GM19193 (cell line): Measurements from ENCODE around the gene PMEPA1.

Experiments
- POLR2A ChIP-seq: IDR thresholded peaks from 4 replicates; pipeline ENCODE4 v1.6.1; 2011; ENCODE audit not compliant: insufficient read depth, insufficient read length; ENCODE audit errors: extremely low read depth

Gene PMEPA1

DNA sequence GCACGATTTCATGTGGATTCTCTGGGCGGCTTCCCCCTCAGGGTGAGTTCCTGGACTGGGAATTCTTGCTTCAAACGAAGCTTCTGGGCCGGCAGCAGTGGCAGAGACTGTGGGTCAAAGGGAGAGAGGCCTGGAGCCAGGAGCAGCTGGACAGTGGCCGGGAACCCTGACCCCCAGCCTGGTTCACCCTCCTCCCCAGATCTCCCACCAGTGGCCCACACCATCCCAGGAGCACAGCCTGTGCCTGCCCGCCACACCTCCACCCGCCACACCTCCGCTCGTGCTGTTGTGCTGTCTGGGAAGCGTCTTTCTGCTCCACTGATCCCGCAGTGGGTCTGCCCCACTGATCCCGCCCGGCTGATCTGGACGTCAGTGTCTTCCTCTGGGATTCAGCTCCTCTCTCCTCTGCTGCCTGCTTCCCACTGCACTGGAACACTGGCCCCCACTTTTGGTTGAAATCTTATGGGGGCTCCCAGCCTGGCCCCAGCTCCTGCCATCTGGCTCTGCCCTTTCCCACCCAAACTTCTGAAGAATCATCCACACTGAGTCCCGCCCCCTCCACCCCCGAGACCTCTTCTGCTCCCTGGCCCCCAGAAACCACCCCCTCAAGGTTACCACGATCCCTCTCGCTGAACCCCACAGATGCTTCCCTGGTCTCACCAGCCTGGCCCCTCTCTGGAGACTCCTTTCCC, 99.4 kb downstream of the PMEPA1 start:
- no peak for TF ChIP-seq POLR2A

DNA sequence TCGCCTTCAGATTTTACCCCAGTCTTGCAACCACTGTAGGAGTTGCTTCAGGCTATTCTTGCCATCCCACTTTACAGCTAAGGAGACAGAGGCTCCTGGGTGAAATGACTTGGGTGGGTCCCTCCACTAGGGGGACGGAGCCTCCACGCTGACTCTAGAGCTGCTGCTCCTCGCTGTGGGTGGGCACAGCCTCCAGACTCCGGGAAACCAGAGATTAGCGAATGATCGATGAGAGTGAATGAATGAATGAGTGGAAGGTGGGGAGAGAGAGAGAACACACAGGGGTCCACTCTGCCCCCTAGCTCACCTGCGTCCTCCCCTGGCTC, 100.0 kb downstream of the PMEPA1 start:
- TF ChIP-seq POLR2A = no peak

DNA sequence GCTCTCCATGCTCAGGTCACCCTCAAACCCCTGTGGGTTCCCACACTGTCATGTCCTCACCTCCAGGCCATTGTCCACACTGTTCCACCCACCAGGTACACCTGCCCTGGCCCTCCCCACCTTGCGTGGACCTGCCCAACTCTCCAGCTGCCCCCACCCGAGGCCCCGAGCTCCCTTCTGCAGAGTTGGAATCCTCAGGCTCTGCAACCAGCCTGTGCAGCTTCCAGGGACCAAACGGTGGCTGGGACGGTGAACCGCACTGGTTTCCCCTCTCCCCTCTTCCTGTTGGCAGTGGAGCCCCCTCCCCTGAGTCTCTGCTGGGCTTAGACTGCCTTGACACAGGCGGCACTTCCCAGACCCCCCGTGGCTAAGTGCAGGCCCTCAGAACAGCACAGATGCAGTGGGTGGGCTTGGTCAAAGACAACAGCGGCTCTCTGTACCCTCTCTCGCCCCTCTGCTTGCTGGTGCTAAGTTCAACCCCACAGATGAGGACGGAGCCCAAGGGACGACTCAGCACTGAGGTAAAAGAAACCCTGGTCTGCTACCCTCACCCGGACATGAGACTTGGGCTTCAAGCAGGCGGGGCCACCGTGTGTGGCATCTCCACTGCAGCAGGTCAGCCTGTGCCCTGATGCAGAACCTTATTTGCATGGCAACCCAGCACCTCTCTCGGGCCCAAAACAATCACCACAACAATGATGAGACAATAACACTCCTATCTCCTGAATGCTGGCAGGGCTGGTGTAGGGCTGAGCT, 100.6 kb downstream of the PMEPA1 start:
- TF ChIP-seq POLR2A = no peak

DNA sequence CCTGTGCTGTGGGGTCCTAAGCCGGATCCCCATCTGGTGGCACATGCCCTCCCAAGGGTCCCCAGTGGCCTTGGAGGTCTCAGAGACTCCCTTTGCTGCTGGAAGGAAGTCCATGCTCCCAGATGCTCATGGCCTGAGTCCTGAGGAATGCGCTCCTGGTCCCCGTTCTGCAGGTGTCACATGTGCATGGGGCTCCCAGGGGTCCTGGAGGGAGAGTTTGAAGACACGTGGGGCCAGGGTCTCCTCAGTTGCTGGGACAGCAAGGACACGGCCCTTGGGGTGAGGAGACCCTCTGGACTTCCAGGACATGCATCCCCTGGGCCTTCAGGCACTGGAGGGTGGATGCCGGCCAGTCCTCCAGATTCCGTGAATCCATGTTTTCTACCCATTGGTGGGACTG, 101.3 kb downstream of the PMEPA1 start:
- TF ChIP-seq POLR2A = no peak

DNA sequence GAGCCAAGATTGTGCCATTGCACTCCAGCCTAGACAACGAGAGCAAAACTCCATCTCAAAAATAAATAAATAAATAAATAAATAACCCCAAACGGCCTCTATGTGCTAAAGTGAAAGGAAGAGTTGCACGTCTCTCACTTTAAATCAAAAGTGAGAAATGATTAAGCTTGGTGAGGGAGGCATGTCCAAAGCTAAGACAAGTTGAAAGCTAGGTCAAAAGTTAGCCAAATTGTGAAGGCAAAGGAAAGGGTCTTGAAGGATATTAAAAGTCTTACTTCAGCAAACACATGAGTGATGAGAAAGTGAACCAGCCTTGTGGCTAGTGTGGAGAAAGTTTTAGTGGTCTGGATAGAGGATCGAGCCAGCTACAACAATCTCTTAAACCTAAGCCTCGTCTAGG, 103.9 kb downstream of the PMEPA1 start:
- no peak for TF ChIP-seq POLR2A

DNA sequence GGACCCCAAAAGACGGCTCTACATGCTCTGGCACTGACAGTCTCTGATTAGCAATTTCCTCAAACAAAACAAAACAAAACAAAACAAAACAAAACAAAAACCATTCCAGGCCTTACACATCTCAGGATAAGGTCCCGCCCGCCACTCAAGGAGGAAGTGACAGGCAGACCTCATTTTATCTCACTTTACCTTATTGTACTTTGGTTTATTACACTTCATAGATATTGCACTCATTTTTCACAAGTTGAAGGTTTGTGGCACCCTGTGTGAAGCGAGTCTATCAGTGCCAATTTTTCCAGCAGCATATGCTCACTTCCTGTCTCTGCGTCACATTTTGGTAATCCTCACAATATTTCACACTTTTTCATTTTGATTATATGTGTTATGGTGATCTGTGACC, 104.8 kb downstream of the PMEPA1 start:
- no peak for TF ChIP-seq POLR2A

DNA sequence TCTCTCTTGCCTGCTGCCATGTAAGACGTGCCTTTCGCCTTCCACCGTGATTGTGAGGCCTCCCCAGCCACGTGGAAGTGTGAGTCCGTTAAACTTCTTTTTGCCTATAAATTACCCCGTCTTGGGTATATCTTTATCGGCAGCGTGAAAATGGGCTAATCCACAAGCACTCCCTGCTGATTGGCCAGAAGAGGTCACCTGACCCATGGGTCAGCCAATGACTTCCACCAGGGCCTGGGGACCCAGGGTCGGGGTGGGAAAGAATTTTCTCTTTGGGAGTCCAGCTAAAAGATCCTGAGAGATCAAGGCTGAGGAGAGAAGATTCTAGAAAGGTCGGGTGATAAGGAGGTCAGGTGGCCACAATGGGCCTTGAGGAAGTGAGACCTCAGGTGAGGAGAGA, 106.7 kb downstream of the PMEPA1 start:
- no peak for TF ChIP-seq POLR2A

DNA sequence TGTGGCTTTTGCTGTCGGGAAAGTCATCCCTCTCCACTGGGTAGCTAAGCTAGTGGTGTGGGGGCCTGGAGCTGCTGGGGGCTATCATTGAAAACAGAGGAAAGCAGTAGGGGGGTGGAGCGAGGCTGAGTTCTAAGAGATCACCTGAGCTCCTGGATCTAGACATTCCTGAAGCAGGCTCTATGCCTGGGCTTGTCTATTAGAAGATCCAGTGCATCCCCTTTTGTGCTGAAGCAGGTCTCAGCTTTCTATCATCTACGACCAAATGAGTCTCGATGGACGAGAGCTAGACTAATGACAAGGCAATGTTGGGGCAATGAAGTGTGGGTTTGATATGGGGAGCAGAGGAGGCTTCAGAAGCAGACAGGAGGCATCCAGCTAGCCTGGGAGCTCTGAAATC, 108.1 kb downstream of the PMEPA1 start:
- no peak for TF ChIP-seq POLR2A

DNA sequence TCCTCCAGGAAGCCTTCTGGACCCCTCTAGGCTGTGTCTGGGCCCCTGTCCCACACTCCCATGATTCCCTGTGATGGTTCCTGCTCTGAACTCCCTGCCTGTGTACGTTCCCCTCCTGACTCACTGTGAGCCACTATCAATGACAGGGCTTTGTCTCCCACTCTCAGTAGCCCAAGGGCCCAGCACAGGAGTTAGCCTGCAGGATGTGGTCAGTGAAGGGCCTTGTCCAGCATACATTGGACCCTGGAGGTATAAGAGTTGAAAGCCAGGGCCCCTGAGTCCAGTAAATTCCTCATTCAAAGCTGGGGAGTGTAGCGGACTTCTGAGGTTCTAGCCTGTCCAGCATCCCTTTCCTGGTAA, 108.6 kb downstream of the PMEPA1 start:
- TF ChIP-seq POLR2A = no peak

DNA sequence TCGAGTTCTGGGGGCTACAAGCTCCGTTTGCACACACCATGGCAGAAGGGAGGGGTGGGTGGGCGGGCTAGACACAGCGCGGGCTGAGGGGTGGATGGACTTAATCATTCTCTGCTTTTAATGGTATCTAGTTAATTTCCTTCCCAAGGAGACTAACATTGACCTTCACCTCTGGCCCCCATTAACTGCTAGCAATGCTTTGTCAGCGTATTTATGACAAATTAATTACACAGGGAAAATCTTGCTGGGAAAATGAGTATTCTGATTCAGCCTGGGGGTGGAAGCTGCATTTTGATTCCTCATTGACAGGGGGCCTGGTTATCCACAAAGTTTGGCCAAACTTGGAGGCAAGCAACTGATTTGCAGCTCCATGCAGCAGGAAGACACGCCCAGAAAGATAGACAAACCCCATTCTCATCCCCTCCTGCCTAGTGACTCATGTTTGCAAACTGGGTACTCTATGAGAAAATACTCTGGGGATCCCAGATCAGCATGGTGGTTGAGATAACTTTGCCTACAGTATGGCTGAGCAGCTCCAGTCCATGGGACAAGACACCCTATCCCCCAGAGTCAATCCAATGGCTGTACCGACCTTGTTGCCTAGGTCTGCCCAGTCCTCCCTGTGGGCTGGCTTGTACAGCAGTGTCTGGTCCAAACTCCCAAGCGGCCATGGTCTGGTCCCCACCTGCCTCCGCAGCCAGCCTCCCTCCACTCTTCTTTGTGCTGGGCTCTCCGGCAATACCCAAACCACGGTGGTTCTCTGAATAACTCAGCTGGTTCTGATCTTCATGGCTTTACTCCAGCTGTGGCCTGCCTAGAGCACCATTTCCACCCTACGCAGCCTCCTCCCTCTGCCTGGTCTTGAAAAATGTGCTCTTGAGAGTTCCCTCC, 109.2 kb downstream of the PMEPA1 start:
- no peak for TF ChIP-seq POLR2A

DNA sequence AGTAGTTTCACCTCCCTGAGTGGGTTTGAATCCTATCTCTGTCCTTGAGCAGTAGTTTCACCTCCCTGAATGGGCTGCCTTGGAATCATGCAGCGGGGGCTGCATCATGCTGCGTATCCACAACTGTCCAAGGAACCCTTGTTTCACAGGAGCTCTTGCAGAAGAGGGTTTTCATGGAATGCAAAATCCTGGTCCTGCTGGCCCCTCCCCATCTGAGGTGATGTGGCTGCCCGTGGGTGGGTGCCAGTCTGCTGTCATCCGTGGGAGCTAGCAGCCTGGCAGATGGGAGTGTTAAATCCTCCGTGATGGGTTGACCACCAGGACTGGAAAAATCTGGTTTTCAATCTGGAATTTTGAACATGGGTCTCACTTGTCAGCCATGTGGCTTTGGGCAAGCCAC, 111.3 kb downstream of the PMEPA1 start:
- TF ChIP-seq POLR2A = no peak
